GM21381 (cell line): ENCODE results near the gene YARS1.

Source experiments
- ATAC-seq: cut with Tn5 transposase; IDR thresholded peaks from one replicate; pipeline ENCODE4 v1.9.1; 2021; ENCODE audit warnings: mild to moderate bottlenecking, moderate library complexity; ENCODE audit not compliant: unreplicated experiment

The YARS1 gene

GRCh38 chr1:32748926-32749325 is 68.2 kb downstream of the YARS1 start:
- no peak for ATAC-seq

- no peak for ATAC-seq
These were observed 68.8 kb downstream of the YARS1 start for GRCh38 chr1:32748348-32748747.

DNA sequence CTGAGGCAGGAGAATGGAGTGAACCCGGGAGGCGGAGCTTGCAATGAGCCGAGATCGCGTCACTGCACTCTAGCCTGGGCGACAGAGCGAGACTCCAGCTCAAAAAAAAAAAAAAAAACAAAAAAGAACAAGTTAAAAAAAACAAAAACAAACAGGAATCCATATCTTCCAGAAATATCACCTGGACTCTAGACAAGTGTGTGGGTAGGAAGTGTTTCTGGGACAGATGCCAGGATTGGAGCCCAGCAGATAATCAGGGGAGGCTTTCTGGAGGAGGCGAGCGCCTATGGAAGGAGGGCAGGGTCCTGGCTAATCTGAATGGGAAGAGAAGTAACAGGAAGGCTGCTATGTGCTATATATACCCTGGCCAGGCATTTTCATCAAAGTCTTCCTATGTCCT is 71.0 kb downstream of the YARS1 start:
- ATAC-seq: no peak

GRCh38 chr1:32744071-32744425 is 73.1 kb downstream of the YARS1 start:
- ATAC-seq: no peak

DNA sequence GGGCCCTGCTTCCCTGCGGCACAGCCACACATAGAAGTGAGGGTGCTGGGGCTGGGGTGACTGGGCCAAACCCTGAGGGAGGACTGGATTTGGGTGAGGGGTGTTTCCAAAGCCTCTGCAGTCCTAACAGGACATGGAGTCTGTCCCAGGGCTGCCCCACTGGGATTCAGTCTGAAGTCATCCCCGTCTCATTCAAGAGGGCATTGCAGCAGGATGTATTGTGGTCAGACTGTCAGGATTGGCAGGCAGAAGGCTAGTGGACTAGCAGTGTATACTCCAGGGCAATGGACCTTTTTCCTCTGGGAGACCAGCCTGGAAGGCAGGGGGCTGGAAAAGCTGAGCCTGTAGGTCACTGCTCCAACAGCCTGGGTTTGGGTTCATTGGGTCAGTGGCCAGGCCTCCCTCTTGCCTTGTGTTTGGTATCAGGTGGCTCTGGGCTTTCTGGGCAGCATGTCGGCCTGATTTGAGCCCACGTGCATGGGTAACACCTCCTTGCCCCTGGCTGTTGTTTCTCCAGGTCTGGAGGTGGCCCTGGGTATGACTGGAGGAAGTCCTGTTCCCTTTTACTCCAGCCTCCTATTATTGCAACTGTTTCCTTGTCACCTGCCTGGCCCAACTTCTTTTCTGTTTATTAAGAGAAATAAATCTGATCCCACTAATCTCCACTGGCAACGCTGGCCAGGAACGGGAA is 73.6 kb downstream of the YARS1 start:
- ATAC-seq: no peak

DNA sequence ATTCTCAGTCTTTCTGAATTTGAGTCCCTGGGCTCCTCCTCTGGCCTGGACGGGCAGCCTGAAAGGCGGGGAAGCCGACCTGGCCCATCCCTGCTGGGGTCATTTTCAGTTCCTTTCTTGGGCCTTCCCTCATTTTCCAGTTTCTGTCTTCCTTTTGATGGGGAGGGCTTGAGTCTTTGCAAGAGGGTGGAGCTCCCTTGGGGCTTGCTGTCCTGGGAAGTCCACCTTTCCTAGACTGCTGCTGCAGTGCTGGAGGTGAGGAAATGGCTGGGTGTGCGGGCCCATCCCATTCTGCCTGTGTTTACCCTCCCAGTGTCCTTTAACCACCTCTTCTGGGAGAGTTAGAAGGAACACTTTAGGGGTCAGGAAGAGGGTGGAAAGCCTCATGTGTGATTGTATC is 74.2 kb downstream of the YARS1 start:
- ATAC-seq: no peak

DNA sequence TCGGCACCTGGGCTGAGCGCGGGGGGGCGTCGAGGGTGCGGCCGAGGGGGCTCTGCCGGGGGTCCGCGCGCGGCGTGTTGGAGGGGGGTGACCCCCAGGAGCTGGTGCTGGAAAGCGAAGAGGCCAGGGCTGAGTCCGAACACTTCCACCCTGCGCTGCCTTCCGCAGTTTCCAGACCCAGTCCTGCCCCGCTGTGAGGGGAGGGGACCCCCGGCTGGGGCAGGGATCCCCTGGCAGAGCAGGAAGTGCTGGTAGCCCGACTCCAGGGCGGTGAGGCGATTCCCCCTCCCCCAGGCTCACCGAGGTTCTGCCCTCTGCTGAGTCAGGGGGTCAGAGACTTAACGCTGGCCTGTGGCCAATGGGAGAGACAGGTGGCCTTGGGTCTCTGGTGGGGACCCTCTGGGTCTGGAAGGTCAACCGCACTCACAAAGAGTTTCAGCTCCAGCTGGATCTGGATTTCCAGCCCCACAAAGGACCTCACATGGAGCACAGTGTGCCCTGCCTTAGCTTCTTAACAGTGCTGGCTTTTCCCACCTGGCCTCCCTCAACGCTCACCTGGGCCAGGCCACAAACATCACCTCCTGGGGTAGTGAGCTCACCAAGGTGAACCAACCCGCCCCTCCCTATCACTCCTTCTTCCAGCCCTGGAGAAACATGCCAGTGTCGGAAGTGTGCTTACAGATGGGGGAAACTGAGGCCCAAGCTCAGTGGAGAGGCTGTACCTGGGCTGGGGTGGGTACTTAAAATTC is 74.8 kb downstream of the YARS1 start:
- no peak for ATAC-seq

GRCh38 chr1:32741413-32742198 is 75.6 kb downstream of the YARS1 start:
- ATAC-seq: no peak

- no peak for ATAC-seq
These were observed 76.1 kb downstream of the YARS1 start for GRCh38 chr1:32741059-32741412.

- ATAC-seq: no peak
These were observed 80.1 kb downstream of the YARS1 start for GRCh38 chr1:32736812-32737791.

GRCh38 chr1:32733582-32734321 is 83.4 kb downstream of the YARS1 start:
- no peak for ATAC-seq

DNA sequence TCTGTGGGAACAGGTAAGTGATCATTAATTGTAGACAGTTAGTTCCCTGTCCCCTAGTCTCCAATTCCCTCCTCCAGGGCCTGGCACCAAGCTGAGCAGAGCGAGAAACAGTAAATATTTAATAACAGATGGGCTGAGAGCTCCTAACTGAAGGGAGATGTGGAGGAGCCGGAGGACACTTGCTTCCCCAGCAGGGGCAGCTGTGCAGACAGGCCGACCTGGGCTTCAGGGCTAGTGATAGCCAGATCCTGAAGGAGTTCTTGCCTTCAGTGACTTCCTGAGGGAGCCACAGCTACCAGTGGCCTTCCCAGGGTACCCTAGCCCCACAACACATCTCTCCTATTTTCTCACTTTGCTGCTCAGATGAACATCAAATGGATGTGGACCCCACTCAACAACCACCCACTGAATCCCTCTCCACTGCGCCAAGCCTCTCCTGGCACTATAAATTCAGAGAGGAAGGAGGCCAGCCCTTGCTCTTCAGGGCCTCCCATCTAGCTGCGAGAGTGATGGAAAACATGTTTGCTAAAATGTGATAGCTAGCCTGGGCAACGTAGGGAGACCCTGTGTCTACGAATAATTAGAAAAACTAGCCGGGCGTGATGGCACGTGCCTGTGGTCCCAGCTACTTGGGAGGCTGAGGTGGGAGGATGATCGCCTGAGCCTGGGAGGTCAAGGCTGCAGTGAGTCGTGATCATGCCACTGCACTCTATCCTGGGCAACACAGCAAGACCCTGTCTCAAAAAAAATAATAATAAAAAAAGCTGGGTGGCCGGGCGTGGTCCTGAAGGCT is 87.7 kb downstream of the YARS1 start:
- ATAC-seq: no peak

GRCh38 chr1:32728413-32729077 is 88.6 kb downstream of the YARS1 start:
- ATAC-seq: no peak

GRCh38 chr1:32727876-32728275 is 89.3 kb downstream of the YARS1 start:
- no peak for ATAC-seq

DNA sequence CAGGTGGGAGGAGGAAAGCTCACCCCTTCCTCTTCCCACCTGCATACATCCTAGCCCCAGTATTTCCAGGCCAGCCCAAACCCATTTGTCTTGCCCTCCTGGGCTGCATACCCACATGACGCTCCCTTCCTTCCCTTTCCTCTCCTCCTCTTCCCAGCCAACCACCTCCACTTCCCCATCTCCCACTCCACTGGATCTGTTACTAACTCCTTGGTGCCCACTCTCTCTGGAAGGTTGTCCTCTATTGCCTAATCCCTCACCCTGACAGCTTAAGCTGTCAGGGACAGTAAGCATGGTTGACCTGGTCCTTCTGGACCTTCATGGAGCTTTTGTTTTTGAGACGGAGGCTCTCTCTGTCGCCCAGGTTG is 91.6 kb downstream of the YARS1 start:
- no peak for ATAC-seq
